Body of pancreas (tissue), 4 donors: ENCODE measurements around the gene ST6GALNAC3. TPM values are rescaled to one million over a fixed set of nuclear protein-coding genes. Genes with fewer than 3 reads are reported as not detected.

Source experiments
- ATAC-seq: fragments of 150-250 bp; one replicate; pipeline ENCODE4 v1.9.1; 2016
- DNase-seq, 4 donors: peaks; one replicate each; pipeline ENCODE4 v3.0.0-alpha.2; 2019
- H3K27ac ChIP-seq, 4 donors: fragments of 200-600 bp; sonication (generic); 1 replicate in 3 of 4; 2 replicates in 1 of 4; pipeline versions ENCODE4 v1.5.1 to v1.6.1; 2016 to 2019; ENCODE audit warnings: mild to moderate bottlenecking in 1 of 4, mixed read lengths in 1 of 4, moderate library complexity in 1 of 4
- H3K27me3 ChIP-seq, 2 donors: fragments of 200-600 bp; sonication (generic); one replicate each; pipeline ENCODE4 v1.6.0; 2016; ENCODE audit warnings: mild to moderate bottlenecking in 1 of 2
- H3K36me3 ChIP-seq, 2 donors: fragments of 200-600 bp; sonication (generic); replicated peaks in 1 of 2; 2 replicates each; pipeline ENCODE4 v1.5.1; 2016; ENCODE audit warnings: low read depth in 2 of 2; ENCODE audit not compliant: insufficient read depth in 1 of 2
- H3K4me1 ChIP-seq: fragments of 200-600 bp; sonication (generic); one replicate; pipeline ENCODE4 v1.6.0; 2016
- H3K4me3 ChIP-seq, 2 donors: fragments of 200-600 bp; sonication (generic); 1 replicate in 1 of 2; 2 replicates in 1 of 2; pipeline ENCODE4 v1.5.1; 2016 to 2019
- H3K9me3 ChIP-seq, 3 donors: fragments of 200-600 bp; sonication (generic); 1 replicate in 2 of 3; 2 replicates in 1 of 3; pipeline ENCODE4 v1.5.1; 2016
- CTCF ChIP-seq, 7 experiments: fragments of 450-650 bp in 4 of 7; fragments of 200-600 bp in 3 of 7; sonication (generic) in 3 of 7; IDR thresholded peaks; one replicate each; pipeline ENCODE4 v1.5.1; 2016 to 2019; ENCODE audit warnings: antibody characterized with exemption in 7 of 7
- POLR2A ChIP-seq, 3 donors: fragments of 450-650 bp; IDR thresholded peaks; one replicate each; pipeline ENCODE4 v1.6.1; 2016; ENCODE audit warnings: antibody characterized with exemption in 3 of 3, mild to moderate bottlenecking in 2 of 3
- WGBS, 2 donors: methylation state at CpG; one replicate each; pipeline ENCODE4 v1.1.5; 2017; 5-methylcytosine and 5-hydroxymethylcytosine counted together
- intact Hi-C: fragments of 100-400 bp; cut with DNase I; formaldehyde crosslinking; loops from one replicate; pipeline ENCODE4 v1.15.1; 2023
- total RNA-seq, 2 donors: library from RNA; depleted of rRNA; stranded (reverse); fragments of >200 nt; gene quantifications; one replicate each; pipeline ENCODE4 v1.1.0, GENCODE V29; 2016

Gene ST6GALNAC3
- total RNA-seq, 2 donors from 2014 or later, result 1.3 to 2.3 TPM

DNA sequence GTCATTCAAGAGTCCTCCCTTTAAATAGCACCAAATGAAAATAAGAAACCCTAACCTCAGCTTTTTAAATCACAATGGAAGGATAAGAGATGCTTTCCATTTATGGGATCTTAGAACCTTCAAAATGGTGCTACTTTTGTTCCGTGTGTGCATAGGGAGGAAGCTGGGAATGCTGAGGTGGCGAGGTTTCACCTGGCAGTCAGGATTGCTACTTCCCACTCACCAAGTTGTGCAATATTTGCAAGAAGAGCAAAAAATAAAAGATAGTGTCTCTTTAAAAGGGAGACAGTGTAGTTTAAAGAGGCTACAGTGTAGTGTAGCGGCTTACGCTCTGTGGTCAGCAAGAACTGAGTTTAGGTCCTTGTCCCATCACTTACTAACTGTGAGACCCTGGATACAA lies 400.4 kb downstream of the ST6GALNAC3 start:
- no peaks in the 10 kb centered on the region for H3K27me3 ChIP-seq
- DNase-seq (no peak), ATAC-seq (no peak)
- H3K4me3 ChIP-seq, result no peak overlapping the region
- WGBS, 2 donors, result 61 to 71% methylated on average over 4 of the region's 4 CpGs
- H3K27ac ChIP-seq, result no peak overlapping the region
- intact Hi-C loops, result no loop called here
- no peaks in the 10 kb centered on the region for H3K36me3 ChIP-seq
- no peaks in the 10 kb centered on the region for H3K4me1 ChIP-seq
- TF ChIP-seq CTCF (IDR thresholded peaks at IDR 0.05) (no peak), POLR2A (IDR thresholded peaks at IDR 0.05) (no peak)
- H3K9me3 ChIP-seq, result no peaks in the 10 kb centered on the region

GRCh38 chr1:76477156-76477555 lies 402.6 kb downstream of the ST6GALNAC3 start:
- Histone ChIP-seq H3K27ac (no peak overlapping the region), H3K36me3 (no peaks in the 10 kb centered on the region), H3K4me3 (no peak overlapping the region), H3K9me3 (no peaks in the 10 kb centered on the region), H3K27me3 (no peaks in the 10 kb centered on the region), H3K4me1 (no peaks in the 10 kb centered on the region)
- TF ChIP-seq CTCF (IDR thresholded peaks at IDR 0.05) (no peak), POLR2A (IDR thresholded peaks at IDR 0.05) (no peak)
- DNase-seq (no peak), ATAC-seq (no peak)
- intact Hi-C loops, result no loop called here

DNA sequence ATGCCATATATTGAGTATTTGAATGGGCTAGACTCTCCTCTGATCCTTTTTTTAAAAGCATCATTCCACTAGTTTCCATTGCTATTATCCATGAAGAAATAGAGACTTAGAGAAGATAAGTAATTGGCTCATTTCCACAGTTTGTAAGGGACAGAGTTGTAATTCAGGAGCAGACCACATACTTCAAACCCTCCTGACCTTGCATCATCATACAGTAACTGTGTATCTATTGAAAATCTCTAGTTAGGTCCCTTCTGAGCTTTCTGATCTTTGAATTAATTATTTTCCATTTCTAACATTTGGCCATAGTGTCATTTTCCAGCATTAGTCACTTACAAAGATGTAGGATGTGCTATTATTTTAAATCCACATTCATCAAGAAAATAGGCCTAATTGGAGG lies 406.3 kb downstream of the ST6GALNAC3 start:
- TF ChIP-seq POLR2A (IDR thresholded peaks at IDR 0.05) (no peak), CTCF (IDR thresholded peaks at IDR 0.05) (no peak)
- no peaks in the 10 kb centered on the region for H3K36me3 ChIP-seq
- no peak overlapping the region for H3K27ac ChIP-seq
- intact Hi-C loops, result no loop called here
- no peaks in the 10 kb centered on the region for H3K27me3 ChIP-seq
- H3K9me3 ChIP-seq, result no peaks in the 10 kb centered on the region
- ATAC-seq (no peak), DNase-seq (no peak)
- H3K4me3 ChIP-seq, result no peak overlapping the region
- no peaks in the 10 kb centered on the region for H3K4me1 ChIP-seq

- DNase-seq (no peak), ATAC-seq (no peak)
- no peak for TF ChIP-seq POLR2A (IDR thresholded peaks at IDR 0.05)
- no peak for TF ChIP-seq CTCF (IDR thresholded peaks at IDR 0.05)
- 73 to 87% methylated on average over 1 of the region's 1 CpG for WGBS, 2 donors
- Histone ChIP-seq H3K4me1 (no peaks in the 10 kb centered on the region), H3K4me3 (no peak overlapping the region), H3K27me3 (no peaks in the 10 kb centered on the region), H3K36me3 (no peaks in the 10 kb centered on the region), H3K9me3 (no peaks in the 10 kb centered on the region), H3K27ac (no peak overlapping the region)
- intact Hi-C loops, result no loop called here
These were observed 407.1 kb downstream of the ST6GALNAC3 start for GRCh38 chr1:76481672-76482071.

GRCh38 chr1:76482272-76482671 lies 407.7 kb downstream of the ST6GALNAC3 start:
- H3K27ac ChIP-seq, result no peak overlapping the region
- H3K4me1 ChIP-seq, result no peaks in the 10 kb centered on the region
- H3K36me3 ChIP-seq, result no peaks in the 10 kb centered on the region
- 50 to 58% methylated on average over 2 of the region's 2 CpGs for WGBS, 2 donors
- TF ChIP-seq POLR2A (IDR thresholded peaks at IDR 0.05), result no peak
- TF ChIP-seq CTCF (IDR thresholded peaks at IDR 0.05), result no peak
- no peaks in the 10 kb centered on the region for H3K9me3 ChIP-seq
- no peak overlapping the region for H3K4me3 ChIP-seq
- DNase-seq (no peak), ATAC-seq (no peak)
- H3K27me3 ChIP-seq, result no peaks in the 10 kb centered on the region
- intact Hi-C loops, result no loop called here
